Measurements from ENCODE around the gene TYK2. TPM values are rescaled to one million over a fixed set of nuclear protein-coding genes. Genes with fewer than 3 reads are reported as not detected.

TYK2 gene
- total and polyA plus RNA-seq, 9 of the 15 experiments (the other 6 are each of a cell fraction or from before 2014, with no cell fraction given) = 15.0 to 182 (median 85.9) TPM

DNA sequence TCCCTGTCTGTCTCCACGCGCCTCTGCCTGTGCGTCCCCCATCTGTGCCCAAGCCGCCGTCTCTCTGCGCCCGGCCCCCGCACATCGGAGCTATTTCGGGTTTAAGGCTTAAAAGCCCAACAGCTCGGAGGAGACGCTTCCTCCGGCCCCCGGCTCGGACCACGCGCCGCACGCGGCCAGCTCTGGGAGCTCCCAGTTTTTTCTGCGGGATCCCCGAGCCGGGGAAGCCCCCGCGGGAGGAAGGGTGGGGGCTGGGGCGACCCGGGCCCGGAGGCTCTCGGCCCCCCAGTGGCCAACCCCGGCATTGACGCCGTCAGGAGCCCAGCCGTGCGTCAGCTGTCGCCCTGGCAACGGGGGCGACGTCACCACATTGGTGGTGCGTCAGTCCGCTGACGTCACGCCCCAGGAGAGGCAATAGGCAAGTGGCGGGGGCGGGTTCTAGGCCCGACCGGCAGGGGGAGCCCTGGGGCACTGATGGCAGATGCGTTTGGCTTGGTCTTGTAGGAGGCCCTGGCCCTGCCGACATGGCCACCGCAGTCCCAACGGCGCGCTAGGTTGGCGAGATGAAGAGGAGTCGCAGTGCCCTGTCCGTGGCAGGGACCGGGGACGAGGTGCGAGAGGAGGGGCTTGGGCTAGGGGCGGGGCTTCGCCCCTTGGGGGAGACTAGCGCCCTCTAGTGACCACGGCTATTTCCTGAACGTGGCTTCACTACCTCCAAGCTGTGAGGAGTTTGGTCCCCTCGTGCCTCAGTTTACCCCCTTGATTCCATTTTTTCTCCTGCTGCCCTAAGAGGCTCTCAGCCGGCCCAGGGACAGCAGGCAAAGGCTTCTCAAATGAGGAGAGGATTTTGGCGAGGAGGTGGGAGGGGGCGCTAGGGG lies 36.2 kb upstream of the TYK2 start (continued):
- TF ChIP-seq, protein P1, sequence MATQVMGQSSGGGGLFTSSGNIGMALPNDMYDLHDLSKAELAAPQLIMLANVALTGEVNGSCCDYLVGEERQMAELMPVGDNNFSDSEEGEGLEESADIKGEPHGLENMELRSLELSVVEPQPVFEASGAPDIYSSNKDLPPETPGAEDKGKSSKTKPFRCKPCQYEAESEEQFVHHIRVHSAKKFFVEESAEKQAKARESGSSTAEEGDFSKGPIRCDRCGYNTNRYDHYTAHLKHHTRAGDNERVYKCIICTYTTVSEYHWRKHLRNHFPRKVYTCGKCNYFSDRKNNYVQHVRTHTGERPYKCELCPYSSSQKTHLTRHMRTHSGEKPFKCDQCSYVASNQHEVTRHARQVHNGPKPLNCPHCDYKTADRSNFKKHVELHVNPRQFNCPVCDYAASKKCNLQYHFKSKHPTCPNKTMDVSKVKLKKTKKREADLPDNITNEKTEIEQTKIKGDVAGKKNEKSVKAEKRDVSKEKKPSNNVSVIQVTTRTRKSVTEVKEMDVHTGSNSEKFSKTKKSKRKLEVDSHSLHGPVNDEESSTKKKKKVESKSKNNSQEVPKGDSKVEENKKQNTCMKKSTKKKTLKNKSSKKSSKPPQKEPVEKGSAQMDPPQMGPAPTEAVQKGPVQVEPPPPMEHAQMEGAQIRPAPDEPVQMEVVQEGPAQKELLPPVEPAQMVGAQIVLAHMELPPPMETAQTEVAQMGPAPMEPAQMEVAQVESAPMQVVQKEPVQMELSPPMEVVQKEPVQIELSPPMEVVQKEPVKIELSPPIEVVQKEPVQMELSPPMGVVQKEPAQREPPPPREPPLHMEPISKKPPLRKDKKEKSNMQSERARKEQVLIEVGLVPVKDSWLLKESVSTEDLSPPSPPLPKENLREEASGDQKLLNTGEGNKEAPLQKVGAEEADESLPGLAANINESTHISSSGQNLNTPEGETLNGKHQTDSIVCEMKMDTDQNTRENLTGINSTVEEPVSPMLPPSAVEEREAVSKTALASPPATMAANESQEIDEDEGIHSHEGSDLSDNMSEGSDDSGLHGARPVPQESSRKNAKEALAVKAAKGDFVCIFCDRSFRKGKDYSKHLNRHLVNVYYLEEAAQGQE (IDR thresholded peaks at IDR 0.05; ENCODE audit: borderline replicate concordance) = no peak
- TF ChIP-seq, protein P1 (CRISPR knock-in tag; IDR thresholded peaks at IDR 0.05; ENCODE audit: low read depth) = peak; percentile 62; the same call in 1 of the 2 replicates
- TF ChIP-seq SMARCA4 (IDR thresholded peaks at IDR 0.05) (0 out of 2 replicates have a peak, but pooled peaks have one; percentile 32), ILK (tag; IDR thresholded peaks at IDR 0.05; ENCODE audit: borderline replicate concordance, low read depth) (no peak), CBFA2T3 (IDR thresholded peaks at IDR 0.05) (peak; percentile 30; the same call in 1 of the 2 replicates), BRCA1 (IDR thresholded peaks at IDR 0.05) (no peak), BRCA1 (CRISPR knock-in tag; IDR thresholded peaks at IDR 0.05) (no peak), DNMT1 (IDR thresholded peaks at IDR 0.05) (no peak), ZBTB1 (CRISPR knock-in tag; IDR thresholded peaks at IDR 0.05; ENCODE audit: borderline replicate concordance, low read depth) (peak; percentile 77; the same call in 1 of the 2 replicates), FOSL1 (tag; conservative IDR thresholded peaks at IDR 0.05) (peak; percentile 88)
- TF ChIP-seq, protein P2, sequence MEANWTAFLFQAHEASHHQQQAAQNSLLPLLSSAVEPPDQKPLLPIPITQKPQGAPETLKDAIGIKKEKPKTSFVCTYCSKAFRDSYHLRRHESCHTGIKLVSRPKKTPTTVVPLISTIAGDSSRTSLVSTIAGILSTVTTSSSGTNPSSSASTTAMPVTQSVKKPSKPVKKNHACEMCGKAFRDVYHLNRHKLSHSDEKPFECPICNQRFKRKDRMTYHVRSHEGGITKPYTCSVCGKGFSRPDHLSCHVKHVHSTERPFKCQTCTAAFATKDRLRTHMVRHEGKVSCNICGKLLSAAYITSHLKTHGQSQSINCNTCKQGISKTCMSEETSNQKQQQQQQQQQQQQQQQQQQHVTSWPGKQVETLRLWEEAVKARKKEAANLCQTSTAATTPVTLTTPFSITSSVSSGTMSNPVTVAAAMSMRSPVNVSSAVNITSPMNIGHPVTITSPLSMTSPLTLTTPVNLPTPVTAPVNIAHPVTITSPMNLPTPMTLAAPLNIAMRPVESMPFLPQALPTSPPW (CRISPR knock-in tag; IDR thresholded peaks at IDR 0.05) = peak; percentile 99
- TF ChIP-seq, protein P3, sequence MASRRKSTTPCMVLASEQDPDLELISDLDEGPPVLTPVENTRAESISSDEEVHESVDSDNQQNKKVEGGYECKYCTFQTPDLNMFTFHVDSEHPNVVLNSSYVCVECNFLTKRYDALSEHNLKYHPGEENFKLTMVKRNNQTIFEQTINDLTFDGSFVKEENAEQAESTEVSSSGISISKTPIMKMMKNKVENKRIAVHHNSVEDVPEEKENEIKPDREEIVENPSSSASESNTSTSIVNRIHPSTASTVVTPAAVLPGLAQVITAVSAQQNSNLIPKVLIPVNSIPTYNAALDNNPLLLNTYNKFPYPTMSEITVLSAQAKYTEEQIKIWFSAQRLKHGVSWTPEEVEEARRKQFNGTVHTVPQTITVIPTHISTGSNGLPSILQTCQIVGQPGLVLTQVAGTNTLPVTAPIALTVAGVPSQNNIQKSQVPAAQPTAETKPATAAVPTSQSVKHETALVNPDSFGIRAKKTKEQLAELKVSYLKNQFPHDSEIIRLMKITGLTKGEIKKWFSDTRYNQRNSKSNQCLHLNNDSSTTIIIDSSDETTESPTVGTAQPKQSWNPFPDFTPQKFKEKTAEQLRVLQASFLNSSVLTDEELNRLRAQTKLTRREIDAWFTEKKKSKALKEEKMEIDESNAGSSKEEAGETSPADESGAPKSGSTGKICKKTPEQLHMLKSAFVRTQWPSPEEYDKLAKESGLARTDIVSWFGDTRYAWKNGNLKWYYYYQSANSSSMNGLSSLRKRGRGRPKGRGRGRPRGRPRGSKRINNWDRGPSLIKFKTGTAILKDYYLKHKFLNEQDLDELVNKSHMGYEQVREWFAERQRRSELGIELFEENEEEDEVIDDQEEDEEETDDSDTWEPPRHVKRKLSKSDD (conservative IDR thresholded peaks at IDR 0.05; ENCODE audit: low read length) = 0 out of 2 replicates have a peak, but pooled peaks have one; percentile 24
- TF ChIP-seq, protein P4, sequence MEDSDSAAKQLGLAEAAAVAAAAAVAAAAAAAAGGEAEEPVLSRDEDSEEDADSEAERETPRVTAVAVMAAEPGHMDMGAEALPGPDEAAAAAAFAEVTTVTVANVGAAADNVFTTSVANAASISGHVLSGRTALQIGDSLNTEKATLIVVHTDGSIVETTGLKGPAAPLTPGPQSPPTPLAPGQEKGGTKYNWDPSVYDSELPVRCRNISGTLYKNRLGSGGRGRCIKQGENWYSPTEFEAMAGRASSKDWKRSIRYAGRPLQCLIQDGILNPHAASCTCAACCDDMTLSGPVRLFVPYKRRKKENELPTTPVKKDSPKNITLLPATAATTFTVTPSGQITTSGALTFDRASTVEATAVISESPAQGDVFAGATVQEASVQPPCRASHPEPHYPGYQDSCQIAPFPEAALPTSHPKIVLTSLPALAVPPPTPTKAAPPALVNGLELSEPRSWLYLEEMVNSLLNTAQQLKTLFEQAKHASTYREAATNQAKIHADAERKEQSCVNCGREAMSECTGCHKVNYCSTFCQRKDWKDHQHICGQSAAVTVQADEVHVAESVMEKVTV (CRISPR knock-in tag; IDR thresholded peaks at IDR 0.05) = no peak

All from K562 (cell line).